BJ (cell line): ENCODE data around the gene BEND7. TPM values are rescaled to one million over a fixed set of nuclear protein-coding genes. Genes with fewer than 3 reads are reported as not detected.
"Not testable (repeated sequence)": the region's sequence is repeated elsewhere in the genome, so short reads cannot be mapped to it uniquely, and the experiment has no call there.

ENCODE experiments used
- CTCF ChIA-PET: fragments of 350-600 bp; formaldehyde crosslinking; extraction: SDS; loops from one replicate; lab custom pipeline; 2021; ENCODE audit warnings: antibody characterized with exemption, inconsistent platforms; lab: Yijun Ruan, JAX
- POLR2A ChIA-PET: fragments of 300-600 bp; sonication (Branson Sonifier 250); formaldehyde crosslinking; extraction: SDS; loops from one replicate; lab custom pipeline; 2021; ENCODE audit warnings: antibody characterized with exemption; lab: Charles Lee
- DNase-seq: peaks from one replicate; pipeline ENCODE4 v3.0.0-alpha.2; 2011; ENCODE audit warnings: low read depth
- H3K27me3 ChIP-seq: 2 replicates; pipeline ENCODE4 v1.6.0; 2011; ENCODE audit warnings: low read length; ENCODE audit not compliant: control insufficient read depth, insufficient read depth
- H3K36me3 ChIP-seq: 2 replicates; pipeline ENCODE4 v1.5.1; 2011; ENCODE audit warnings: low read length; ENCODE audit not compliant: control insufficient read depth, insufficient read depth
- H3K4me3 ChIP-seq: 2 replicates; pipeline ENCODE4 v1.5.1; 2011; ENCODE audit warnings: low read depth, mild to moderate bottlenecking, control low read depth, low read length
- polyA plus RNA-seq: library from polyadenylated mRNA; depleted of rRNA; stranded (reverse); fragments of >200 nt; gene quantifications from 2 replicates; pipeline ENCODE4 v1.2.3, GENCODE V29; 2011
- TF ChIP-seq, protein P1 (sequence below): IDR thresholded peaks from 2 replicates; pipeline ENCODE4 v1.5.1; 2011; ENCODE audit warnings: low read depth, mild to moderate bottlenecking, control low read depth, inconsistent platforms, low read length, moderate library complexity; ENCODE audit not compliant: insufficient read depth

BEND7 gene
- polyA plus RNA-seq, 1 experiment = 4.5 TPM

DNA sequence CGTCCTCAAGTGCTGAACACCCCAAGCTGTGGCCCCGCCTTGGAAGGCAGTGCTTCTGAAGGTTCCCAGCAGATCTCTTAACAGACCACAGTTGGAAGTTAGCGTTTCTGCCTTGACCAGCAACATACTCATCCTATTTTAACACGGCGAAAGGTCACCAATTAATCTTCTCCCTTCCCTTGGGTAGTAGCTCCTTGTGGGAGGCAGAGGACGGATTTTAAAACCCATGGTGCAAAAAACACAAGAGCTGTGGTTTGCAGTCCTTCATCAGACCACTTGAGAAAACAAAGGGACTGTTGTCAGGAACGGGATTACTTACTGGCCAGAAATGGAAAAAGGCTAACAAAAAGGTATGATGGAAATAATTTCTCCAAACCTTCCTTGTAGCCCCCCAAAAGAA, 87.3 kb downstream of the BEND7 start:
- Histone ChIP-seq H3K4me3 (no peak overlapping the region), H3K36me3 (no peaks in the 10 kb centered on the region), H3K27me3 (peaks cover 11% of the 10 kb centered on the region)
- ChIA-PET POLR2A (no interaction called here), CTCF (interaction anchor here (0.6 to 1.3 kb wide), 2 partner anchors 8 to 36 kb away, joined by 3 read pairs; no protein-coding TSS in a partner anchor)
- TF ChIP-seq, protein P1, sequence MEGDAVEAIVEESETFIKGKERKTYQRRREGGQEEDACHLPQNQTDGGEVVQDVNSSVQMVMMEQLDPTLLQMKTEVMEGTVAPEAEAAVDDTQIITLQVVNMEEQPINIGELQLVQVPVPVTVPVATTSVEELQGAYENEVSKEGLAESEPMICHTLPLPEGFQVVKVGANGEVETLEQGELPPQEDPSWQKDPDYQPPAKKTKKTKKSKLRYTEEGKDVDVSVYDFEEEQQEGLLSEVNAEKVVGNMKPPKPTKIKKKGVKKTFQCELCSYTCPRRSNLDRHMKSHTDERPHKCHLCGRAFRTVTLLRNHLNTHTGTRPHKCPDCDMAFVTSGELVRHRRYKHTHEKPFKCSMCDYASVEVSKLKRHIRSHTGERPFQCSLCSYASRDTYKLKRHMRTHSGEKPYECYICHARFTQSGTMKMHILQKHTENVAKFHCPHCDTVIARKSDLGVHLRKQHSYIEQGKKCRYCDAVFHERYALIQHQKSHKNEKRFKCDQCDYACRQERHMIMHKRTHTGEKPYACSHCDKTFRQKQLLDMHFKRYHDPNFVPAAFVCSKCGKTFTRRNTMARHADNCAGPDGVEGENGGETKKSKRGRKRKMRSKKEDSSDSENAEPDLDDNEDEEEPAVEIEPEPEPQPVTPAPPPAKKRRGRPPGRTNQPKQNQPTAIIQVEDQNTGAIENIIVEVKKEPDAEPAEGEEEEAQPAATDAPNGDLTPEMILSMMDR = no peak
- no peak for DNase-seq

DNA sequence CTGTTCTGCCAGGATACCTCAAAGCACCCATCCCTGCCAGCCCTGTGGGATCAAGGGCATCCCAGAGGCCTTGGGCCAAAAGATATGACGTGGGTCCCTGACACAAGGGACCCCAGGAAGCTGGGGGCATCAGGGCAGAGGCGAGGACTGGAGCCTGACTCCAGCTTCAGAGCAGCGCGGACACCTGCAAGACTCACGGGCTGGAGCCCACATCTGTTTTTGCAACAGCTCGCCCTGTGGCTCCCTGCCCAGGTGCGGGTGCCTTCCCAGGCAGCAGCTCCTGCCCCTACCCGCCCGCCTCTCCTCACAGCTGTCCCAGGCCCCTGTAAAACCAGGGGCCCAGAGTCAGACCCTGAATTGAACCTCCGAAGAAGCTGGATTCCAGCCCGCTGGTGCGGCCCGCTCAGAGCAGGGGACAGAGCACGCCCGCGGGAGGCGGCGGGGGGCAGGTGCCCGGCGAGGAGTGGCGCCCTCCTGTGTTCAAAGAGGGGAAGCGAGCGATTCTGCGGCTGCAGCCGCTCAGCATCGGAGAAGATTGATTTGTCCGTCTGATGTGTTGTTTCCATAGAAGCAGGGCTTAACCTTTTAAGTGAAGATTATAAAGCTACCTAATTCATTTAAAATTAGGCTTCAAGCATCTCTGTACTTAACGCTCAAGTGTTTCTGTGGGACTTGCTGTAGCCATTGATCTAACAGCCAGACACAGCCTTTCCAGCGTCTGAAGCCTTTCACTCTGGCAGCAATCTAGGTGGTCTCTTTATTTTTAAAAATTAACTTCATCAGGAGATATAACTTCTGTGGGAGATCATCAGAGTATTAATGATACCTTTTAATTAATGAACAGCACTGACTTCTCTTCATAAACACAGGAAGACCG, 88.4 kb downstream of the BEND7 start:
- ChIA-PET POLR2A (interaction anchor here (0.6 kb wide), 1 partner anchor 13 kb away, joined by 3 read pairs; no protein-coding TSS in a partner anchor), CTCF (interaction anchor here (0.6 to 2.5 kb wide), 22 partner anchors 8 to 234 kb away, joined by 3 to 17 read pairs (median 5); no protein-coding TSS in a partner anchor)
- TF ChIP-seq, protein P1 = peak; percentile 94
- peaks cover 11% of the 10 kb centered on the region for H3K27me3 ChIP-seq
- DNase-seq = no peak
- H3K4me3 ChIP-seq = peak overlapping the region; percentile 25
- H3K36me3 ChIP-seq = no peaks in the 10 kb centered on the region

DNA sequence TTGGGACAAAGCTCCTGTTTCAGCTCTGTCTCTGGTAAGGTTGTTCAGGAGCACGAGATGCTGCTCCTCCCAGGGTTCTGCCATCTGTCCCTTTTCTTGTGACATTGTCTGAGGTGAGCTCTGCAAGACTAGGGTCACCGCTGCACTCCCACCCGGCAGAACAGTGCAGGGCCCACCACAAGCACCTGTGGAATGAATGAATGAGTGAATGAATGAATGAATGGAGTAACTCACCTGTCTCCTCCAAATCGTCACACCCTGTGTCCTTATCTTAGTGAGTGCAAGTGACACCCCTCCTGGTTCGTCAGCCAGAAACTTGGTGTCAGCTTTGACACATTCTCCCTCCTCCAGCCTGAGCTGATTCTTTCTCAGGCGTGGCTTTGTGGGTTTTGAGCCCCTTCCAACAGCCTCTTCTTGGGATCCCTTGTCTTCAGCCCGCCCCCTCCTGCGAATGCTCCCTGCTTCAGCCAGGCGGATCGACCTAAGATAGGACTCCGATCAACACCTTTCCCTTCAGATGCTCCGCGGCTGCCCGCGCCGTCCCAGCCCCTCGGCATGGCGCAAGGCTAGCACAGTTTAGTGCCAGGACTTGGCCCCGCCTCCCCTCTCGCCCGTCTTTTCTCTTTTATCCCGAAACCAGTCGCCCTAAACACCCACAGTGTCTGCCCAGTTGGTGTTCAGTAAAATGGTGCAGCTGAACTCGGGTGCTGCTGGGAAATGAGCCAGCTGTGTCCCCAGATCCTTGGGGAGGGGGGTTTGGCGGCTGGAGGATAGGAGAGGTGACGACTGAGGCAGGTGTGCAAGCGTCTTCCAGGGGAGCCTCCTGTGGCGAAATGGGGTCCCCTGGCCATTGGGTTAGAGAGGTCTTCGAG, 89.3 kb downstream of the BEND7 start:
- DNase-seq = no peak
- Histone ChIP-seq H3K27me3 (peaks cover 11% of the 10 kb centered on the region), H3K36me3 (no peaks in the 10 kb centered on the region), H3K4me3 (peak overlapping the region; percentile 0; the same call in 1 of the 2 replicates)
- POLR2A ChIA-PET = no interaction called here
- TF ChIP-seq, protein P1 = no peak
- CTCF ChIA-PET = interaction anchor here (0.6 to 2.5 kb wide), 23 partner anchors 8 to 235 kb away, joined by 3 to 17 read pairs (median 5); no protein-coding TSS in a partner anchor

DNA sequence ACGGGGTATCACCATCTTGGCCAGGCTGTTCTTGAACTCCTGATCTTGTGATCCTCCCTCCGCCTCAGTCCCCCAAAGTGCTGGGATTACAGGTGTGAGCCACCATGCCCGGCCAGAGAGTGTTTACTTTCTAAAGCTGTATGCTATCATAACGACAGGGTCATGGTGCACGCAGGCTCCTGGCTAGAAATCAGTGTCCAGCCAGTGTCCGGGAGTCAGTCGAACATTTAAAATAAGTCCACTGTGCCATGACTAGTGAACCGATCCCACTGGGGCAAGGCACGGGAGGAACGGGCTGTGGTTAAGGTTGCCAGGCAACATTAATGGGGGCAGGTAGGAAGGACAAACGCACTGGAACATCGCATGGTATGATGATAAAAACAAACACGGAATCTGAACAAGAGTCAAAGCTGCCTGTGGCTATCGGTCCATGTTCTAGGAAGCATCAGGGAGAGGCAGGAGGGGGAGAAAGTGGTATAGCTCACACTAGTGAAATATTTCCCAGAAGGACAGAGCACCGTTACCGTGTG, 91.7 kb downstream of the BEND7 start:
- TF ChIP-seq, protein P1 = no peak
- CTCF ChIA-PET = no interaction called here
- Histone ChIP-seq H3K27me3 (peaks cover 14% of the 10 kb centered on the region), H3K36me3 (no peaks in the 10 kb centered on the region), H3K4me3 (no peak overlapping the region)
- DNase-seq = no peak
- POLR2A ChIA-PET = no interaction called here

DNA sequence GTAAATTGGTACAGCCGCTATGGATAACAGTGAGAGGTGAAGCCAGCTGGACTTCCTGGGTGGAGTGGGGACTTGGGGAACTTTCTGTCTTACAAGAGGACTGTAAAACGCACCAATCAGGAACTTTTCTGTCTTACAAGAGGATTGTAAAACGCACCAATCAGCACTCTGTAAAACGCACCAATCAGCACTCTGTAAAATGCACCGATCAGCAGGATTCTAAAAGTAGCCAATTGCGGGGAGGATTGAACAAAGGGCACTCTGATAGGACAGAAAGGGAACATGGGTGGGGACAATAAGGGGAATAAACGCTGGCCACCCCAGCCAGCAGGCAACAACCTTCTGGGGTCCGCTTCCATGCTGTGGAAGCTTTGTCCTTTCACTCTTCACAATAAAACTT, 100.9 kb downstream of the BEND7 start:
- H3K27me3 ChIP-seq, DNase-seq, H3K36me3 ChIP-seq, POLR2A ChIA-PET, H3K4me3 ChIP-seq: not testable (repeated sequence)
- CTCF ChIA-PET = interaction anchor here (1.0 to 2.1 kb wide), 3 partner anchors 9 to 13 kb away, joined by 3 to 7 read pairs (median 4); no protein-coding TSS in a partner anchor
